NCI-H2107 treated with DMSO at 0.1 percent for 48 hours (cell line): ENCODE data around the gene PAK3.

Experiments
- DNase-seq: peaks from one replicate; lab custom pipeline; 2025; ENCODE audit not compliant: unreplicated experiment; lab: John Stamatoyannopoulos, UW

Gene PAK3

DNA sequence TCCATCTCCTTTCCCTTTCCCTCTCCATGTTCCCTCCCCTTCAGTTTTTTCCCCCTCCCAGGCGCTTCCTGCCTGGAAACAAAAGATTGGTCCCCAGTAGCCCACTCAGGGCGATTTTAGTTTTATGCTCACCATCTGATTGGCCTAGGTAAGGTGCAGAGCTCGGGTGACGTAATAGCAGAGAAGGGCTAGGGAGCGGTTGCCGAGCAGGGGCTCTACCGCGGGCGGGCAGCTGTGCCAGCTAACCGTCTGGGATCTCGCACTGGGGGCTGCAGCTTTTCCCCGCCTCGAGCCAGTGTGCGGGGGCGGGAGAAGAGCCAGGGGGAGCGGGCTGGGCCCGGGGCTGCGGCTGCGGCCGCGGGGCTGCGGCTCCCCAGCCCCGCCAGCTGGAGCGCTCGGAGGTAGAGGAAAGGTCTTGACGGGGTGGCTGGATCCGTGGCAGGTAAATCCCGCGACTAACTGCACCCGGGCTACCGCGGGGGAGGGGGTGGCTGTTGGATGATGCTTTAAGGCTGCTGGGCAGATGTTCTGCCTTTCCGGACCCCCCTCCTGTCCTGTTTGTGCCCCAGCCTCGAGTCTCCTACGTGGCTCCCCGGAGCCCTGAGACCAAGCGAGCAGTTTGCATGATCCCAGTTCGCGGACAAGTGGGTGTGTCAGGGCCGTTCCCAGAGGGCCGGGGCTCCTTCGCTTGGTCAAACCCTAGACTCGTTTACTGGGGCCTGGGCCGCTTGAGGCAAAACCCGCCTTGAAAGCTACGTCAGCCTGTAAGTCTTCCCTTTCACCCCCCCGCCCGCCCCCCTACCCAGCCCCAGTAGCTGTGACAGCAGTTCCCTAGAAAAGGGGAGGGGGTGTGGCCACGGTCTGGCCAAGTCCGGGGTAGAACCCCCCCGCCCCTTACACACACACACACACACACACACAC, at the start of gene PAK3:
TSS of gene PAK3 (plus strand) at position 218 of the 922 bp plus-strand sequence. CDS start 26,913 bp downstream, outside the sequence.
- peak; percentile 46 for DNase-seq

DNA sequence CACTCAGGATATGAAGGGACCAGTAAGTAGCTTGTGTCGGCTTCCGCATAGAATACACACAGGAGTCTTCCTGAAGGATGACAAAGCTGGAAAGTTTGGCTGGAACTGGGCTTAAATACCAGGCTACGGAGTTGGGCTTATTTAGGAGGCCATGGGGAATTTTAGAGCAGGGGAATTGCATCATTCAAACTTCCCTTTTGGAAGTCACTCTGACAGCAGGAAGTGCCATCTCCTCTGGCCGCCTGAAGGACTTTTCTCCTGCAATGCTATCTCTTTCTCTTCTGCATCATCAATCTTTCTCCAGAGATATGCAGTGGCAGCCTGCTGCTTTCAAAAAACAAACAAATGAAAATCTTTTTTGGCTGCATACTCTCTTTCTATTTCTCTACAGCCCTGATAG, 48.4 kb upstream of the PAK3 start:
- DNase-seq = no peak

DNA sequence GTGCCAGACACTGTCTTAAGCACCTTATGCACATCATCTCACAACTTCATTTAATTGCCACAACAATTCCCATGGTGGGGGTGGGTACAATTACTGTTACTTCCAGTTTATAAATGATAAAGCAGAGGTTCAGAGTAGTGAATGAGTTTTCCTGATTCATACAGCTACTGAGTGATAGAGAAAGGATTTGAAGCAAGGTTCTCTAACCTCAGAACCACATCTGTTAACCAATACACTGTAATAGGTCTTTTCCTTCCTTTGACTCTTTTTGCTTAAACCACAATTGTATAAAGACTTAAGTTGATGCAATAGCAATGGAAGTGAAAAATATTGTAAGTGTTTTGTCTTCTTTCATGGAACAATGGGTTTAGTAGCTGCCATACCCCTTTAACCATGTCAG, 43.5 kb upstream of the PAK3 start:
- no peak for DNase-seq

DNA sequence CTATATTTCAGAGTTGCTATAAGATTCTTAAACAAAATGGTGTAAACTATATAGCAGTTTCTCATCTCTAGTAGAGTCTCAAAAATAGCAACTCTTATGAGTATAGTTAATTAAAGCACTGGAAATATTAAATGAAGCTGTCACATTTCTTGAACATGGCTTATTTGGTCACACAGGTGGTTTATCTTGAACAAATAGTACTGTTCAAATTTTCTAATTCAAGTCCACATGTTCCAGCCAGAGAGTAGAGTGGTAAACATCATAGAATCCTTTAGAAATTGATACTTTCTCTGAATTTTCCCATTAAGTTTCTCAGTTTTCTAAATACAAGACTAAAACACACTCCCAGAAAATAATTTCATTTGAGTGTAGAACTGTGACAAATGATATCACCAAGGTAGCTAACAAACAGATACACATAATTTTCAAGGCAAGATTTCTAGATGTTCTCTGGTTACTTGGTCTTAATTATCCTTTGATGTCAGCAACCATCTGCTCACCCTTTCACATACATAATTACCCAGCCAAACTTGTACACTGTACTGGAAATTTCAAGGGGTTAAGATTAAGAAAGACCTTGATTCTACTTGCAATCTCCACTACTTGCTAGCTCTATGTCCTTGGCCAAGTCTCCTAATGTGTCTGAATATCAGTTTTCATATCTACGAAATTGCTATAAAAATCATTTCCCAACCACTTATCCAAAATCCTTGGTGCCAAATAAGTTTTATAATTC, 24.3 kb upstream of the PAK3 start:
- no peak for DNase-seq

DNA sequence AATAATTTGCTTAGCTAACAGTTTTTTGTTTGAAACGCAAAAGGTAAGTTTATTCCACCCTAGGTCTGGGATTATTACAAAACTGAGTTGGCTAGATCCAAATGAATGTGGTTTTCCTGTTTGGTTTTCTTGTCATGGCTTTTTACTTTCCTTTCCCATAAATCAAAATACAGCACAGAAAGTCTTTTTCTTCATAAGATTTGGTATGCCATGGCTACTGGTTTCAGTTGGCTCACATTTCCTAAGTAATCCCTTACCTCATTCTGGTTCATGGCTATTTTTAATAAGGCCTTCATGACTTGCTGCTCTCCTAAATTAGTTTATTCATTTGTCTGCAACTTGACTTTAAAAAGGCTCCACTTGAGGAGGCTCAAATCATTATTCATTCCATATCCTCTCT, 12.9 kb upstream of the PAK3 start:
- no peak for DNase-seq

DNA sequence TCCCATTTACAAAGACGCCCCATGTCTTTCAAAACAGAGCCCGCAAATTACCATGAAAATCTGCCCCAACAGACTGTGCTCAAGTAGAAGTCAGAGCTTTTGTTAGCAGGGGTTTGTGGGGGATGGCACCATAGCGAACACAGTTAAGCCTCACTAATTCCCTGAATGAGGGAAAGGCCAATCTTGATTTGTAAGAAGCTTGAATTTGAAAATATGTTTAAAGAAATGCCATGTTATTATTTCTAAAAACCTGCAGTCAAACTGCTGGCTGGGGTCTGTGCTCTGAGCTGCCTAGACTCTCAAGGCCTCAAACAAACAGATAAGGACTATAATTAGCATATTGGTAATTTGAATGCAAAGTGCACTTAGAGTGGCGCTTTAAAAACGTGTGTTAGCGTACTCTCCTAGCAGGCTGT, 9.4 kb upstream of the PAK3 start:
- no peak for DNase-seq

DNA sequence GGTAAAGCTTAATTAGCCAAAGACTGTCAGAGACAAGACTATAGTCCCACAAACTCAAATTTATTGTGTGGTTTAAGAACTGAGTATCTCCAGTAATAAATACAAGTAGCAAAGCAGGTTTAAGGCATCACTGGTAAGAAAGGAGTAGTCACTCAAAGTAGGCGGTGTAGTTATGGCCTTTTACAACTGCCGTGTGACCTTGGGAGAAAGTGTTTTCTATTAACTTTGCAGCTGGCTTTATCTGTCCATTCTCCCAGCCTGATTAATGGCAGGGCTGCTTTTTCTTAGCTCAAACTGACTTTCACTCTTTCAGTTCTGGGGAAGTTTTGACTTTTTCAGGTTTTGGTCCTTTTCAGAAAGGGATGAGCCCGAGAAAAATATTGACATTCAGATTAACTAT, 7.4 kb upstream of the PAK3 start:
- DNase-seq = no peak

DNA sequence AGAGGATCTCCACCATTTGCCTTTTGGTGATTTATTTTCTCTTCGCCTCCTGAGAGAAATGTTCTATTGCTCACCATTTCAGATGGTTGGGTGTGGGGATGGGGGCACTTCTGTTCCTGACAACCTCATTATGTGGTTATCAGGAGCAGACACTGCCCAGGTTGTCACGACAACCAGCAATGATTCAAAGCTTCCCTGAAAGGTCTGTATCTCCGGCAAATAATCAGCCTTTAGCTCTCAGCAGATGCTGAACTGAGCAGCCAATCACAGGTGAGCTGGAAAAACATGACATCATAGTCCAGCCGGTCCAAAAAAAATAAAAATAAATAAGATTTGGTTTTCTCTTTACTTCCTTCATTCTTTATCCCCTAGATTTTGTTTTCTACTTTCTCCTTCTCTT, 5.5 kb upstream of the PAK3 start:
- DNase-seq = no peak

DNA sequence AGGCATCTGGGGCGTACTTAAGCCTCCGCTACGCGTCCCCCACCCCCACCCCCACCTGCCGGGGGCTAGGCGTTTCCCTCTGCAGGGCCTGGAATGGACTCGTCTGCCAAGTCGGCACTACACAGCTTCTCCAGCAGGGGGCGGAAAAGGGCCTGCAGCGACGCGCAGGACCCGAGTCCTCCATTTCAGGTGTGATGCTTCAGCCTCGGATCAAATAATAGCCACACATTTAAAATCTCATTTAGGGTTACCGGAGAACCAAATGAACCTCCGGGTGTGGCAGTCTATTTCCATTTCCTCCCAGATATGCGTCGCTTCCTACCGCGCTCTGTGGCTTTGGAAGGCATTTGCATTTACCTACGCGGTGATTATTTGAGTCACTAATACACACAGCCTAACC, 2.9 kb downstream of the PAK3 start:
- no peak for DNase-seq

DNA sequence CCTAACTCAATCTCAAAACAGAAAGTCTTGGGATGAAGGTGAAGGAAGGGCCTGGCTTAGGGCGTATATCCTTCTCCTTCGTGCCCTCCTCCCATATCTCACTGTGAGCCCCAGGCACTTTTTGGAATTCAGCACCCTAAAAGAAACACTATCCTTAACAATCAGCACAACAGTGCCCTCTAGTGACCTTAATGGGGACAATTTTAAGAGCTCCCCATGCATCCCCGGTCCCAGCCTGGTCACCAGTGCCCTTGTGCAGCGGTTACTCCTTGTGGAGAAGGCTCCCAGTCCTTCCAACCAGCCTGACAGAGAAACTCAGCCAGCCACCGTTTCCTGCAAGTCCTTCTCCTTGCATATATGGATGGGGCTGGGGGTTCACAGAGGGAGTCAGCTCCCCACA, 4.2 kb downstream of the PAK3 start:
- DNase-seq = peak; percentile 22

DNA sequence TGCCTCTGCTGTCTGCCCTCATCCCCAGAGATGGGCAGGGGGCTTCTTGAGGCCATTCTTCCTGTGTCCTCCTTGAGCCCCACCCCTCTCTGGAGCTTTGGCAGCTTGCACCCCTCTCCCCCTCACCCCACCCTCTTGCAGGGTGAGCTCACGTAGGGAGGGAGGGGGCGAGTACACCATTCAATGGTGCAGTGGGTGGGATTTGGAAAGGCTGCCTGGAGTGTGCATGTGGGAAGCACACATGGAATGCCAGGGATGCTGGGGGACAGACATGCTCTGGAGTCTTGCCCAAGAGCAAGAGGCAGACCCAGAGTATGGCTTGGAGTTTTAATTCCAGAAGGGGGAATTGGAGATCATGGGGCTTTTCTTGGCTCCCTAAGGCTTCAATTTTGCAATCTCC, 5.6 kb downstream of the PAK3 start:
- no peak for DNase-seq

DNA sequence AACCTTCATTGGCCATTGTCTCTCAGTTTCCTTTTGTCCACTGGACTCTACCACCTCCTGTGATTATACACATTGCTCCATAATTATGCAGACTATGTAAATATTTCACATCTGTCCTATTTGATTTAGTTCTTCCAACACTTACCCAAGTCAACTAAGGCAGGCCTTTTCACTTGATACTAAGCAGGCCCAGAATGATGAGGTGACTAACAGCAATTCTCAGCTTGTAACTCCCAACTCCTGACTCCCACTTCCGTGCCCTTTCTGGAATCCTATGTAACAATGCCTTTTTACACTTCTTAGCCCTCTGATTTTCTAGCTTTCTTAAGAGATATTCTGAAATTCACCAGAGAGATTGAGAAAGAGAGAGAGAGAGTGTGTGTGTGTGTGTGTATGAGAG, 6.6 kb downstream of the PAK3 start:
- no peak for DNase-seq

DNA sequence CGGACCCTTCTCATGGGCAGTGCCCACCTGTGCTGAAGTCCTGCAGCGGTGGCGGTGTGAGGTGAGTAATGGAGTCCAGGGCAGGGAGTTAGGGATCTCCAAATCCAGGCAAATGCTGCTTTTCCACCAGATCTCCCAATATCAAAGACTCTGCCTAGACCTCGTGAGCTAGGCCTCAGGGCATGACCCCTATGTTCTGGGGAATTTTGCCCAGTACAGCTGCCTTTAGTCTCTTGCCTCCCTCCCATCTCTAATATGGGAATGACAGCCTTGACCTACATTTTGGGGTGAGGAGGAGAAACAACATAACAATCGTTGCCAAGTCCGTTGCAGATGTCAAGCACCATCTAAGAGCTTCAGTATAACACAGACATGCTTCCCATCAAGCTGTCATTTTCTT, 7.3 kb downstream of the PAK3 start:
- no peak for DNase-seq

DNA sequence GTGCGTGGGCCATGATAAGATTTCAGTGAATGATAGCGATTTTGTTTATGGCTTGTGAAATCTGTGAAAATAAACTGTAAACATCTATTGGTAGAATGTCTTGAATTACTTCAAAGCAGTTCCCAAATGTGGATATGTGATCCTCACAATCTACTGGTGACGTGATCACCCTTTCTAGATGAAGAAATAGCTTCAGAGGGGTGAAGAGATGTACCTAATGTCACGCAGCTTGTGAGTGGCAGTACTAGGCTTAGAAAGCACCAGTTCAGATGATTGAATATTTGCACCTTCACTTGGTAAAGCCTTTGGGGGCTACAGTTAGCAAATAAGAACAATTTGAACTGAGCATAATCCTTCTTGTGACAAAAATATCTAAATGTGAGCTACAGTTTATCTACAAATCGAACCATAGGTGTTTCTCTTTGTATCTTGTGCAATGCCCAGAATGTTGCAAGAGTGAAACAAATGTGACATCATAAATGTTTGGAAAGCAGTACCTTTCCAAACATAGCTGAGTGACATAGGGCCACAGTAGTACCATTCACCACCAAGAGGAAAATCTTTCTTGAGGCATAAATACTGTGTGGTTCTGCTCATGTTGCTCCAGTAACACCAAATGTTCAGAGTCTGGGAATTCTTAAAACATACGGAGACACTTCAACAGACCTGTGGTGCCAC, 14.2 kb downstream of the PAK3 start:
- no peak for DNase-seq

DNA sequence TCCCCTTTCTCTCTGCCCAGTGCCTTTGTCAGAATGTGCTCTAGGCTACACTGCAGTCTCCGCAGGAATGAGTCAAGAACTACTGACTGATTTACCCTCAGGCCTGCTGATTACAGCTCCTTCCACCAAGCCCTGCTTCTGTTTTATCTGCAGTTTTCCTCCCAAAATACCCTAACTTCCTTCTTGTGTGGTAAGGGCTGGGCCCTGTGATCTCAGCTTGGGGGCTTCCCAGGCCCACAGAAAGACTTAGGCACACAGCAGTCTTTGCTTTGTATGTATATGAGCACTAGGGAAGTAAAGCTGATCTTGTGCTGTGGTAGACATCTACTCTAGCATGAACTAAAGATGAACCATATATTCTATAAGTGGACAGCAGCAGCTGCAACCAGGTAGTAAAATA, 18.8 kb downstream of the PAK3 start:
- no peak for DNase-seq

DNA sequence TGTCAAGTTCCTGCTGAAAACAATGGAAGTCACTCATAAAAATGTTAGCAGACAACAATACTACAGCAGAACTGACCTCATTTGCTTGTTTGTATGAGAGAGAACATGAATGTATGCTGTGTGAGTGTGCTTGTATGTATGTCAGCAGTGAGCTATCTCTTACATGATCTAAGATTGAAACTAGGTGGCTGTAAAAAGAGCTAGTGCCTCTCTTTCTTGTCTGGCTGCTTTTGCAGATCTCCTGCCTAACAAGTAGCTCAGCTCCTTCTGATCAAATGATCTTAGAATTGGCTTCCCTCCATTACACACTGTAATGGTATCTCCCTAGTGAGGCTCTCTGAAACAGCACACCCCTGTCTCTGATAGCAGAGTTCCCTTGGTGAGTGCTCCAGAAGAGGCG, 20.7 kb downstream of the PAK3 start:
- no peak for DNase-seq

DNA sequence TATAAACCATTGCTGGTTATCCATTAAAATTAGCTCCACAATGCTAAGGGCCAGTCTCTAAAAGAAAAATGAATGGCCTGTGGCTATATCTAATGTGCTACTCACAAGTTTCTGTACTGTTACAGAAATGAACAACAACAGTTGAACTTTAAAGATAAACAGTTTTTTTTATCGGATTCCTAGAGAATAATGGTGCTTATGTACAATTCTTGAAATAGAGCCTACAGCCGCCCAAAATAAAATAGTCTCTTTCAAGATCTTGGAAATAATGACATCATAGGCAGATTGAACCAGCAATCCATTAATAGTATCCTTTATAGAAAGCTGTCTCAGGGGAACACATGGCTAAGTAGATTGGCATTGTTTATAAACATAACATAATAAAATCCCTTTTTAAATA, 23.4 kb downstream of the PAK3 start:
- no peak for DNase-seq

DNA sequence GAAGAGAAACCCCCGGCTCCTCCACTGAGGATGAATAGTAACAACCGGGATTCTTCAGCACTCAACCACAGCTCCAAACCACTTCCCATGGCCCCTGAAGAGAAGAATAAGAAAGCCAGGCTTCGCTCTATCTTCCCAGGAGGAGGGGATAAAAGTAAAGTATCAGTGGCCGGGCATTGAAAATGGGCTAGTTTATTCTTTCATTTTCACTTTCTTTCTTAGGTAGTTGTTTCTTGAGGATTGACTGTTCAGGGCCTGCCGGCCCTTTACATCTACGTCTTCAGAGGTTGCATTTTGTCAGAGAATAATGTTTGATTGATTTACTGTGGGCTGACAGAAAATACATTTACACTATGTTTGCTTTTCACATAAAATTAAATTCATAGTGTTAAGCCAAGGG, 27.1 kb downstream of the PAK3 start:
- no peak for DNase-seq

DNA sequence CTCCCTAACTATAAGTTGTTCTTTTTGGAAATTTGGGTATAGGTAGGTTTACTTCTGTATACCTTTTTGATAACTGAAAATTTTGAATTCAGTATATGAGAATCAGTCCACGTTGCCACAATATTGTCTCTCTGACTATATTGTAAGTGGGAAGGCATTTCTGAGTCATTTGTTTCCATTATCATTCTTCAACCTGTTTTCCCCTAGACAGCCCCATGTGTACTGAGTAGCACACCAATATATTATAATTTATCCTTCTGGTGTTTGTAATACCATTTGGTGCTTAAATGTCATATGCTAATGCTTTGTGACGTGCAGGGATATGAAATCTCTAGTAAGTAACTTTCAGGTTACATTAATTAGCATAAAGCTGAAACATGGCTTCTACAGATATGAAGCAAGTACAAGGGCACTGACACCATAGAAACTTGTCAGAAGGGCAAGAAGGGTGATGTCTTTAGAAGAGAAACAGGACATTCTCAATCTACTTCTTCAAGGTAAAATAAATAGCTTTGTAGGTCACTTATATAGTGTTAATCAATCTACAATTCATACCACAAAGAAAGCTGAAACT, 27.7 kb downstream of the PAK3 start:
- DNase-seq = no peak

DNA sequence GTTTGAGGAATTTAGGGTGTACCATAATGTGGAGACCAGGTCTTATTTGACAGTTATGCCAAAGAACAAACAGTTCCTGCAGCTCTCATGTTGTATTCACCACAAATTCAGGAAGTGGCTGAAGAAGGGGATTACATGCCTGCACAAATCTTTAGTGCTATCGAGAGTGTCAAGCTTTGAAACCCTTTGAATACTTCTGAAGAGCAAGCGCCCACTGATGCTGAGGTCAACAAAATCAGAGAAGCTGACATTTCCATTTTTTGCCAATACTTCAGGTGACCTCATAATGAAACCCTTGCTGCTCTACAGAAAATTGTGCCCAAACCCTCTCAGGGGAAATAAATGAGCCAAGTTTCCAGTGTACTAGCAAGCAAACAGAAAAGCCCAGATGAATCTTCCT, 28.4 kb downstream of the PAK3 start:
- DNase-seq = no peak

DNA sequence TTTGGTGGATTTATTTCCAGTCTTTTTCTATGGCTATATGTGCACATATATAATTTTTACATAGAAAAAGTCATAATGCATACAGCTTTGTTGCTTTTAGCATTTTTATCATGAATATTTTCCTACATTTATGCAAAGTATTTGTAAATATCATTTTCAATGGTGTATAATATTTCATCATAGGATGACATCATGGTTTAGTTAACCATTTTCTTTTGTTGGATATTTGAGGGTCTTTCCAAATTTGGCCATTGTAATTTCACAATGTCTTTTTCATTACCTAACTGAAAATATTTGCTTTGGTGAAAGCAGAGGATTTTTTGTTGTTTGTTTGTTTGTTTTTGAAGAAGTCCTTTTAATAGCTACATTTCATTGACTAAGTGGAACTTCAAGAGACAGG, 31.0 kb downstream of the PAK3 start:
- DNase-seq = no peak
